ENCODE data around the gene DMAC1. TPM values are rescaled to one million over a fixed set of nuclear protein-coding genes. Genes with fewer than 3 reads are reported as not detected.

Gene DMAC1
- total RNA-seq, 2 donors from 2014 or later = 60.6 to 69.0 TPM

DNA sequence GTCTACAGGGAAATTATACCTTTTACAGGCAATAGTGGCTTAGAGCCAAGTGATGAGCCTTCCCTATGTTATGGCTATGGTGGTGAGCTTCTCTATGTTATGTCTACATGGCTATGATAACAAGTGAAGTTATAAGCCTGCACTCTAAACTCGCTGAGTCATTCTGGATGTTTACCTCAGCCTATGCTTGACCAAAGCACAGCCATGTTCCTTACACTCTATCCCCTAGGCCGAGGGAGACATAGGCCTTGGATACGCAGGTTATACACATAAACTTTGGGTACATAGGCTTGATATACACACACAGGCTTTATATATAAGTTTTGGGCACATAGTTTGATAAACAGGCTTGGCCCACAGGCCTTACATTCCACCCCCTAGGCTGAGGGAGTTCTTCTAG lies 13.8 kb downstream of the DMAC1 start:
- 93 to 95% methylated on average over 3 of the region's 3 CpGs for WGBS, 2 experiments (ENCODE audit: insufficient coverage in 1 of 2, insufficient read length in 1 of 2)

DNA sequence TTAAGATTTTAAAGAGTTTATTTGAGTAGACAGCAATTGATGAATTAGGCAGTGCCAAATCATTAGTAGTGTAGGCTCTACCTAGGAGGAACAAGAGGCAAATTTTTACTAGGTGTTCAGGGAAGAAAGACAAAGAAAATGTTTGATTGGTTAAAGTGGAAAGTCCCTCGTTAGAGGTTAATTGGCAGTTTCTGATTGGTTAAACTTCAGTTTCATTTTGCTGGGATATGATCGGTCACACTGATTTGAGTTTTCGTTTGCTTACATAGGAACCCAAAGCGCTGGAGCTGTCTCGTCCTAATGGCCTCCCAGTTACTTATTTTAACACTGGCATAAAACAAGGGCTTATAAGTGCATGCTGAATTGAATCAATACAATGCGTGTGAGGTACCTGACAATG lies 15.1 kb downstream of the DMAC1 start:
- Mint-ChIP-seq H3K4me3 (no peak overlapping the region), H3K27me3 (ENCODE audit: insufficient read depth) (peaks cover 57% of the 10 kb centered on the region), H3K27ac (no peak overlapping the region), H3K36me3 (ENCODE audit: low read depth) (no peaks in the 10 kb centered on the region), H3K4me1 (peaks cover 9% of the 10 kb centered on the region), H3K9me3 (no peaks in the 10 kb centered on the region)
- no peak overlapping the region for H3K27ac ChIP-seq (ENCODE audit: low read depth, low read length)
- DNase-seq = no peak
- TF ChIP-seq CTCF (conservative IDR thresholded peaks at IDR 0.05) = no peak
- 78% methylated on average over 6 of the region's 6 CpGs for WGBS, 2 experiments (ENCODE audit: insufficient coverage in 1 of 2, insufficient read length in 1 of 2)
- H3K27me3 ChIP-seq (ENCODE audit: control insufficient read depth, insufficient read depth, low read length, poor library complexity, severe bottlenecking) = peaks cover 46% of the 10 kb centered on the region
- no peaks in the 10 kb centered on the region for H3K36me3 ChIP-seq (ENCODE audit: control insufficient read depth, insufficient read depth, low read length)
- no peak overlapping the region for H3K9ac ChIP-seq (ENCODE audit: extremely low read depth, low read length, poor library complexity, severe bottlenecking)
- no peak overlapping the region for H3K4me3 ChIP-seq (ENCODE audit: low read length)
- H3K9me3 ChIP-seq (ENCODE audit: control insufficient read depth, low read length) = no peaks in the 10 kb centered on the region
- peaks cover 7% of the 10 kb centered on the region for H3K4me1 ChIP-seq (ENCODE audit: control insufficient read depth, insufficient read depth, low read length)

More for the DNA sequence above, 13.8 kb downstream of the DMAC1 start:
- peaks cover 7% of the 10 kb centered on the region for H3K4me1 ChIP-seq (ENCODE audit: control insufficient read depth, insufficient read depth, low read length)
- H3K27ac ChIP-seq (ENCODE audit: low read depth, low read length) = no peak overlapping the region
- peaks cover under 1% of the 10 kb centered on the region for H3K4me1 Mint-ChIP-seq
- no peak overlapping the region for H3K4me3 ChIP-seq (ENCODE audit: low read length)
- no peak overlapping the region for H3K9ac ChIP-seq (ENCODE audit: extremely low read depth, low read length, poor library complexity, severe bottlenecking)
- no peaks in the 10 kb centered on the region for H3K9me3 Mint-ChIP-seq
- no peaks in the 10 kb centered on the region for H3K36me3 ChIP-seq (ENCODE audit: control insufficient read depth, insufficient read depth, low read length)
- H3K27me3 Mint-ChIP-seq (ENCODE audit: insufficient read depth) = peaks cover 44% of the 10 kb centered on the region
- no peak for DNase-seq
- no peaks in the 10 kb centered on the region for H3K36me3 Mint-ChIP-seq (ENCODE audit: low read depth)
- peaks cover 38% of the 10 kb centered on the region for H3K27me3 ChIP-seq (ENCODE audit: control insufficient read depth, insufficient read depth, low read length, poor library complexity, severe bottlenecking)
- no peak overlapping the region for H3K4me3 Mint-ChIP-seq
- H3K27ac Mint-ChIP-seq = no peak overlapping the region
- no peaks in the 10 kb centered on the region for H3K9me3 ChIP-seq (ENCODE audit: control insufficient read depth, low read length)
- no peak for TF ChIP-seq CTCF (conservative IDR thresholded peaks at IDR 0.05)

GRCh38 chr9:7783635-7784063 lies 15.9 kb downstream of the DMAC1 start:
- Mint-ChIP-seq H3K9me3 (no peaks in the 10 kb centered on the region), H3K36me3 (ENCODE audit: low read depth) (no peaks in the 10 kb centered on the region), H3K4me3 (no peak overlapping the region), H3K27ac (no peak overlapping the region), H3K4me1 (peaks cover 9% of the 10 kb centered on the region), H3K27me3 (ENCODE audit: insufficient read depth) (peaks cover 65% of the 10 kb centered on the region)
- Histone ChIP-seq H3K4me1 (ENCODE audit: control insufficient read depth, insufficient read depth, low read length) (peaks cover 7% of the 10 kb centered on the region), H3K9ac (ENCODE audit: extremely low read depth, low read length, poor library complexity, severe bottlenecking) (no peak overlapping the region), H3K27ac (ENCODE audit: low read depth, low read length) (no peak overlapping the region), H3K9me3 (ENCODE audit: control insufficient read depth, low read length) (no peaks in the 10 kb centered on the region), H3K4me3 (ENCODE audit: low read length) (no peak overlapping the region), H3K27me3 (ENCODE audit: control insufficient read depth, insufficient read depth, low read length, poor library complexity, severe bottlenecking) (peaks cover 54% of the 10 kb centered on the region), H3K36me3 (ENCODE audit: control insufficient read depth, insufficient read depth, low read length) (no peaks in the 10 kb centered on the region)
- WGBS, 2 experiments (ENCODE audit: insufficient coverage in 1 of 2, insufficient read length in 1 of 2) = 88 to 96% methylated on average over 1 to 5 of the region's 5 CpGs
- DNase-seq = no peak
- TF ChIP-seq CTCF (conservative IDR thresholded peaks at IDR 0.05) = no peak
